Stimulated activated CD4-positive, alpha-beta T cell treated with anti-CD3 and anti-CD28 coated beads, TNF-alpha, amount 100 ng/mL, for 48 hours (primary cell): ENCODE results near the gene GSG1L.
A peak's percentile ranks its signal among the peaks of the same experiment; 100 is the strongest.
"Not testable (repeated sequence)": the region's sequence is repeated elsewhere in the genome, so short reads cannot be mapped to it uniquely, and the experiment has no call there.

Experiments
- DNase-seq, 3 donors: peaks; one replicate each; pipeline ENCODE4 v3.0.0-alpha.2; 2020; ENCODE audit warnings: low read depth in 3 of 3

The GSG1L gene

GRCh38 chr16:27756206-27756970 lies 307.1 kb downstream of the GSG1L start:
- DNase-seq, result no peak

GRCh38 chr16:27754788-27755690 lies 308.5 kb downstream of the GSG1L start:
- DNase-seq, result no peak

GRCh38 chr16:27753563-27753962 lies 310.0 kb downstream of the GSG1L start:
- no peak for DNase-seq

DNA sequence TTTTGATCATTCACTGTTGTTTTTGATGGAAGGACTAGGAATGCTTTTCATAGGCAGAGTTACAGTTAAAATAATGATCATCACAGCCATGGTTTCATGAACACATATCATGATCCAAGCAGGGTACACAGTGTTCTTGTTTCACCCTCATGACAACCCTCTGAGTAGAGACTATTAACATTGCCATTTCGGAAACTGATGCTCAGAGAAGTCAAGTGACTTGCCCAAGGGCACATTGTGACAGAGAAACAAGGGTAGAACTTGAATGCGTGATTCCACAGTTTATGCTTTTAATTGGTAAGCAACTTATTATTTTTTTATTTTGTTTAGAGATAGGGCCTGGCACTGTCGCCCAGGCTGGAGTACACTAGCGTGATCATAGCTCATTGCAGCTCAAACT lies 311.3 kb downstream of the GSG1L start:
- no peak for DNase-seq

GRCh38 chr16:27751676-27752075 lies 311.8 kb downstream of the GSG1L start:
- no peak for DNase-seq

DNA sequence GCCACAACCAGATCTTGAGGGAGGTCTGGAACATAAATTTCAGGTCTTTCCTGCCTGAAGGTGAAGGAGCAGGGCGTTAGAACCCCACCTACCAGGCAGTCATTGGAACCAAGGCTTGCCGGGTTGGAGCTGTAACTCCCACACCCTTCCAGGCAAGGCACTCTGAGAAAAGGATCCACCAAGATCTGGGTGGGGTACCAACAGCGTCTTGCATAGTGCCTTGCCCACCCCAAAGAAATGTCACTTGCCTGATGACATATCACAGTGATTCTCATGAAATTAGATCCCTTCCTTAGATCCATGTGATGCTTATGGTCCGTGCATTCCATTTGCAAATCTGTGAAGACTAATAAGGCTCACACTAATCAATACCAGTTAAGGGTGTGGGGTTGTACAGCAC lies 312.3 kb downstream of the GSG1L start:
- no peak for DNase-seq

DNA sequence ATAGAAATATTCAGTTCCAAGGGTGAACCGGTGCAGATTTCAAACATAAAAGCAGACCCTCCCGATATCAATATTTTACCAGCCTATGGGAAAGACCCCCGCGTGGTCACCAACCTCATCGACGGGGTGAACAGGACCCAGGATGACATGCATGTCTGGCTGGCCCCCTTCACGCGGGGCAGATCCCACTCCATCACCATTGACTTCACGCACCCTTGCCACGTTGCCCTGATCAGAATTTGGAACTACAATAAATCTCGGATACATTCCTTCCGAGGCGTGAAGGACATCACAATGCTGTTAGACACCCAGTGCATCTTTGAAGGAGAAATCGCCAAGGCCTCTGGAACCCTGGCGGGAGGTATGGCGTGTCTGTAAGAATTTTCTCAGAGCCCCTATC lies 313.6 kb downstream of the GSG1L start:
- DNase-seq, result no peak

DNA sequence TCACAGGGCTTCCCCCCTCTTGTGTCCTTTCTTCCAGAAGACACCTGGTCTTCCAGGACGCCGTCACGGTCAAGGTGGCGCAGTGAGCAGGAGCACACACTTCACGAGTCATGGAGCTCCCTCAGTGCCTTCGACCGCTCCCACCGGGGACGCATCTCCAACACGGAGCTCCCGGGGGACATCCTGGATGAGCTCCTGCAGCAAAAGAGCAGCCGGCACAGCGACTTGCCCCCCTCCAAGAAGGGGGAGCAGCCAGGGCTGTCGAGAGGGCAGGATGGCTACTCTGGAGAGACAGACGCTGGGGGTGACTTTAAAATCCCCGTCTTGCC lies 314.0 kb downstream of the GSG1L start:
- no peak for DNase-seq

- peak in 2 of 3 donors; percentile 1 to 8 for DNase-seq
Measured at GRCh38 chr16:27748868-27749546, 314.5 kb downstream of the GSG1L start.

GRCh38 chr16:27747946-27748345 lies 315.6 kb downstream of the GSG1L start:
- DNase-seq, result no peak

DNA sequence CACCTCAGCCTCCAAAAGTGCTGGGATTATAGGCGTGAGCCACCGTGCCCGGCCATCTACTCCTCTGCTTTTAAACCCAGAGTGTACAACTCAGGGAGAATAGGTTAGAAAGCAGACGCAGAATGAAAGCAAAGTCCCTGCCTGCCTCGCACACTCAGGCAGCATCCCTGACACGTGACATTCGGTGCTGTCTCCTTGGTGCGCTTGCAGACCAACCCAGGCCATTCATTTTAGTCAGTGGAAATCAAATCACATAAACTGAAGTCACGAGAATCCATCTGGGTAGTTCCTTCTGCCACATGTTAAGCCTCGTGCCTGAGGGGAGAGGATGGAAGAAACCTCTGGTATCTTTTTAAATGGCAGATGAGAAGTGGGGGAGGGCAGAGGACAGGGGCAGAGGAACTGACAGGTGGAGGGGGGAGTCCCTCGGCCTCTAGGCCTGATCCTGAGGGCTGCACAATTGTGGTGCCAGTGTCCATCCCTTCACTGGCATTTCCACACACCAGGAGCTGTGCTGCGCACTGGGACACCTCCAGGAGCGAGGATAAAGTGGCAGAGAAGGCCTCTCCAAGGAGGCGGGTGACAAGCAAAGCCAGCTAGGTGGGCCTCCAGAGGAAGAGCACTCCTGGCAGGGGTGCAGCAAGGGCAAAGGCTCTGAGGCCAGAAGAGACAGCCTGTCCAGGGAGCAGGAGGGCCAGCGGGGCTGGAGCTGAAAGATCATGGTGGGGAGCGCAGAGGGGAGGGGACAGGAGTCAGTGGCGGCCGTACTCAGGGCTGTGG lies 317.2 kb downstream of the GSG1L start:
- no peak for DNase-seq

DNA sequence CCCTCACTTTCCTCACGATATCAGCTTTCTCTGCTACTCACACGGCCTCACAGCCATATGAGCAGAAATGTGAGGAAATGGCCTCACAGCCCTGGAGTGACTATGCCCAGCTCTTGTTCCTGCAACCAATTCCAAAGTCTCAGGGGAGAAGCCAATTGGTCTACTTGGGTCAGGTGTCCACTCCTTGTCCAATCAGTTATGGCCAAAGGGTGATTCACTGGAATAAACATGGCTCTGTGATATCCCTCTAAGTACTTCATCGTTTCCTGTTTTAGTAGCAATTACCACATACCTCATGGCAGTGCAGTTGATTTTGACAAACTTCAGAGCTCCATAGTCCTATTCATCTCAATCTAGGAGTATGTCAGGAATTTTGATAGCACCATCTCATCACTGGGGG lies 318.2 kb downstream of the GSG1L start:
- DNase-seq, result no peak

GRCh38 chr16:27743963-27744362 lies 319.6 kb downstream of the GSG1L start:
- no peak for DNase-seq

DNA sequence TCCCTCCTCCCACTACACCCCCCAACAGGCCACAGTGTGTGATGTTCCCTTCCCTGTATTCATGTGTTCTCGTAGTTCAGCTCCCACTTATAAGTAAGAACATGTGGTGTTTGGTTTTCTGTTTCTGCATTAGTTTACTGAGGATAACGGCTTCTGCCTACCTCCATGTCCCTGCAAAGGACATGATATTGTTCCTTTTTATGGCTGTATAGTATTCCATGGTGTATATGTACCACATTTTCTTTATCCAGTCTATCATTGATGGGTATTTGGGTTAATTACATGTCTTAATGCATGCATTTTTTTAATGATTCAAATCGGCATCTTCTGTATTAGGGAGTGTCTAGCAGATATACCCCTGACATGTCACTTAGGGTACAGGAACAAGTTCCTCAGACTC lies 320.5 kb downstream of the GSG1L start:
- DNase-seq, result not testable (repeated sequence)

DNA sequence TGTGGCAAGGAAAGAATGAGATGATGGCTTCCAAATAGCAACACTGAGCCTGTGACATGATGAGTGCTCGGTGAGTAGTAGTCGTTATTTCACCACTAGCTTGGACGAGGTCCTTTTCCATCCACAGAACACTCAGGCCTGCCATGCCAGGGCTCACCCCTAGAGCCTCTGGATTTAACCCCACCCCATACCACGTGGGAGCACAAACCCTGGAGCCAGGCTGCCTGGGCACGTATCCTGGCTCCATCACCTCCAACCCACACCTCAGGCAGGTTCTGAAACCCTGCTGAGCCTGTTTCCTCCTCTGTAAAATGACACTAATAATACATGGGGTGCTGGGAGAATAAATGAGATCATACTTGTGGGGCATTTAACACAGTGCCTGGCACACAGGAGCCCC lies 321.2 kb downstream of the GSG1L start:
- DNase-seq, result no peak

DNA sequence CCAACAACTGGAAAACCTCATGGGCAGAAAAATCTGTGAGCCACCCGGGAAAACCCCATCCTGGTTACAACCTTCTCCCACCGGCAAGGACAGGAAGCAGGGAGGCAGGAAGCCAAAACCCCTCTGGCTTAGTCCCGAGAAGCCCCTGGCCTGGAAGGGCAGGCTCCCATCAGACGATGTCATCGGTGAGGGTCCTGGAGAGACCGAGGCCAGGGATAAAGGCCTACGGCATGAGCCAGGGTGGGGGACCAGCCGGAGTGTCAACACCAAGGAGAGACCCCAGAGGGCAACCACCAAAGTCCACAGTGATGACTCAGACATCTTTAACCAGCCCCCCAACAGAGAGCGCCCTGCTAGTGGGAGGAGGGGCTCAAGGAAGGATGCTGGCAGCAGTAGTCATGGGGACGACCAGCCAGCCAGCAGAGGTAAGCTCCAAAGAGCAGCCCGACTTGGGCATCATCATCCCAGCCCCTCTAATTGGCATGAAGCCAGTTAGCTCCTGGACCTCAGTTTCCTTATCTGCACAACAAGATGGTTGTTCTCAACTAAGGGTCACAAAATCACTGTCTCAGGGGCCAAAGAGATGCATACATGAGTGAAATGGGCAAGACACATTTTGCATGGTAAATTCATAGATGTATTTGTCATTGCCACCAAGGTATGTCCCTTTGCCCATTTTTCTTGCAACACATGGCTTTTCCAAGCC lies 322.9 kb downstream of the GSG1L start:
- DNase-seq, result no peak

GRCh38 chr16:27739606-27740357 lies 323.7 kb downstream of the GSG1L start:
- DNase-seq, result no peak

DNA sequence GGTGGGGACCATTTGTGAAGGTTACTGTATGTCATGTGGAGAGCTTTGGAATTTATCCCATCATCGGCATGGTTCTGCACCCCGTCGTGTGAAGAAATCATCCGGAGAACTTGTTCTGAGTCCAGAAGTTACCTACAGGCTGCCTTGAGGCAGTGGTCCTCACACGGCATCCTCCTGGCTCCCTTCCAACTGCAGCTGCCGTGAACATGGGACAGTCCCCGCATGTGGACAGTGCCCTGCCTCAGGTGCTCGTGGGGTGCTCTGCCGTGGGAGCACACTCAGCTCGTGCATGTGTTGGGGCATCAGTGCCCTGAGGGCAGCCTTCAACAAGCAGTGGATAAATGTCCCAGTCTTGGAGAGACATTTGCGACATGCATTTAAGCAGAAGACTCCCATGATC lies 324.9 kb downstream of the GSG1L start:
- DNase-seq, result no peak
